HCT116 (cell line): ENCODE results near the gene ARHGEF10L. TPM values are rescaled to one million over a fixed set of nuclear protein-coding genes. Genes with fewer than 3 reads are reported as not detected.

Experiments used
- ATAC-seq: fragments of 200-7000 bp; cut with Tn5 transposase; 2 replicates; pipeline ENCODE4 v1.9.1; 2020; ENCODE audit warnings: mild to moderate bottlenecking, moderate library complexity
- BruUV-seq: library from RNA; stranded (reverse); fragments of 400-500 nt; replicated peaks from 2 replicates; lab custom pipeline; 2021; lab: Mats Ljungman, UMichigan
- CTCF ChIA-PET: fragments of 300-600 bp; sonication (Branson Sonifier 250); formaldehyde crosslinking; loops from one replicate; lab custom pipeline; 2021; ENCODE audit warnings: antibody characterized with exemption; lab: Charles Lee
- POLR2A ChIA-PET: fragments of 300-600, 350-600 bp; sonication (Branson Sonifier 250); formaldehyde crosslinking; loops from one replicate; lab custom pipeline; 2021; ENCODE audit warnings: antibody characterized with exemption; lab: Charles Lee
- RAD21 ChIA-PET, 2 experiments: fragments of 300-600 bp; sonication (Branson Sonifier 250); formaldehyde crosslinking; loops; one replicate each; lab custom pipeline; 2023; ENCODE audit warnings: low total read pairs in 2 of 2; ENCODE audit not compliant: uncharacterized antibody in 2 of 2, unreplicated experiment in 2 of 2, low non-redundant PET in 1 of 2; lab: Charles Lee
- DNase-seq: peaks from one replicate; pipeline ENCODE4 v3.0.0-alpha.2; 2010; ENCODE audit warnings: low read depth, low spot score
- H2AFZ ChIP-seq: fragments of 200-600 bp; shearing (Covaris generic), sonication (generic); 2 replicates; pipeline ENCODE4 v1.6.1; 2017; ENCODE audit warnings: low read depth, mixed run types, mixed read lengths, antibody characterized with exemption, low read length; ENCODE audit not compliant: poor library complexity, severe bottlenecking
- H3K27ac ChIP-seq: 2 replicates; pipeline ENCODE4 v1.5.1; 2012; ENCODE audit warnings: low read depth, low read length
- H3K27me3 ChIP-seq: fragments of 200-600 bp; sonication (generic); 2 replicates; pipeline ENCODE4 v1.6.1; 2016; ENCODE audit warnings: mixed run types, low read length, mixed read lengths; ENCODE audit not compliant: insufficient read depth
- H3K36me3 ChIP-seq, 2 experiments: fragments of 200-500 bp in 1 of 2; fragments of 200-600 bp in 1 of 2; sonication (Bioruptor generic) in 1 of 2; sonication (generic) in 1 of 2; 2 replicates each; pipeline versions ENCODE4 v1.5.1 to v1.6.1; 2014 to 2016; ENCODE audit warnings: low read length in 2 of 2, inconsistent platforms in 1 of 2, mixed read lengths in 1 of 2, mixed run types in 1 of 2; ENCODE audit not compliant: insufficient read depth in 2 of 2, control insufficient read depth in 1 of 2
- H3K4me1 ChIP-seq, 2 experiments: fragments of 200-600 bp in 1 of 2; sonication (generic) in 1 of 2; 2 replicates each; pipeline versions ENCODE4 v1.5.1 to v1.6.1; 2012 to 2017; ENCODE audit warnings: low read length in 2 of 2, inconsistent platforms in 1 of 2, mild to moderate bottlenecking in 1 of 2, mixed read lengths in 1 of 2, mixed run types in 1 of 2, moderate library complexity in 1 of 2; ENCODE audit not compliant: insufficient read depth in 2 of 2, control insufficient read depth in 1 of 2
- H3K4me2 ChIP-seq: fragments of 200-600 bp; sonication (generic); 2 replicates; pipeline ENCODE4 v1.6.1; 2017; ENCODE audit warnings: mixed run types, low read length, mixed read lengths
- H3K4me3 ChIP-seq, 2 experiments: fragments of 200-600 bp in 1 of 2; sonication (generic) in 1 of 2; replicated peaks in 1 of 2; 2 replicates each; pipeline ENCODE4 v1.5.1; 2011 to 2016; ENCODE audit warnings: low read length in 2 of 2, control low read depth in 1 of 2, low read depth in 1 of 2, mild to moderate bottlenecking in 1 of 2, mixed read lengths in 1 of 2, mixed run types in 1 of 2
- H3K79me2 ChIP-seq: fragments of 200-600 bp; sonication (generic); 2 replicates; pipeline ENCODE4 v1.6.1; 2017; ENCODE audit warnings: mild to moderate bottlenecking, mixed run types, low read length, moderate library complexity, mixed read lengths; ENCODE audit not compliant: insufficient read depth
- H3K9ac ChIP-seq: fragments of 200-600 bp; sonication (generic); 2 replicates; pipeline ENCODE4 v1.6.1; 2016; ENCODE audit warnings: low read length, mixed read lengths
- H3K9me2 ChIP-seq: fragments of 200-600 bp; sonication (generic), shearing (Covaris generic); 2 replicates; pipeline ENCODE4 v1.6.1; 2017; ENCODE audit warnings: mixed run types, mild to moderate bottlenecking, moderate library complexity; ENCODE audit not compliant: insufficient read depth
- H3K9me3 ChIP-seq, 2 experiments: fragments of 200-500 bp in 1 of 2; fragments of 200-600 bp in 1 of 2; sonication (Bioruptor generic) in 1 of 2; sonication (generic) in 1 of 2; 2 replicates each; pipeline ENCODE4 v1.6.1; 2014 to 2017; ENCODE audit warnings: low read length in 2 of 2, mixed read lengths in 2 of 2, inconsistent platforms in 1 of 2, low read depth in 1 of 2, mild to moderate bottlenecking in 1 of 2, mixed run types in 1 of 2, moderate library complexity in 1 of 2; ENCODE audit not compliant: control insufficient read depth in 1 of 2, insufficient read depth in 1 of 2
- H4K20me1 ChIP-seq: fragments of 200-600 bp; sonication (generic), shearing (Covaris generic); 2 replicates; pipeline ENCODE4 v1.6.1; 2017; ENCODE audit warnings: mixed run types, mild to moderate bottlenecking, moderate library complexity; ENCODE audit not compliant: insufficient read depth
- CEBPB ChIP-seq: IDR thresholded peaks from 2 replicates; pipeline ENCODE4 v1.6.1; 2012; ENCODE audit warnings: low read depth
- EGR1 ChIP-seq: IDR thresholded peaks from 2 replicates; pipeline ENCODE4 v1.6.1; 2012; ENCODE audit warnings: low read depth
- EZH2 ChIP-seq: fragments of 200-600 bp; sonication (generic); IDR thresholded peaks from 2 replicates; pipeline ENCODE4 v1.6.1; 2017; ENCODE audit warnings: antibody characterized with exemption, mixed run types
- POLR2A ChIP-seq: IDR thresholded peaks from 2 replicates; pipeline ENCODE4 v1.7.0; 2011; ENCODE audit warnings: borderline replicate concordance; ENCODE audit not compliant: insufficient read depth, insufficient read length; ENCODE audit errors: extremely low read depth
- POLR2AphosphoS5 ChIP-seq: IDR thresholded peaks from 2 replicates; pipeline ENCODE4 v1.6.1; 2011; ENCODE audit warnings: mild to moderate bottlenecking, low read depth, low read length, moderate library complexity
- RAD21 ChIP-seq: IDR thresholded peaks from 2 replicates; pipeline ENCODE4 v1.6.1; 2012; ENCODE audit warnings: low read depth, mild to moderate bottlenecking
- SP1 ChIP-seq: IDR thresholded peaks from 2 replicates; pipeline ENCODE4 v1.6.1; 2012; ENCODE audit warnings: low read depth
- SRF ChIP-seq: IDR thresholded peaks from 2 replicates; pipeline ENCODE4 v1.6.1; 2012; ENCODE audit warnings: low read depth
- TCF7L2 ChIP-seq: IDR thresholded peaks from 2 replicates; pipeline ENCODE4 v1.7.0; 2011; ENCODE audit warnings: borderline replicate concordance, inconsistent platforms; ENCODE audit not compliant: insufficient read depth, insufficient read length; ENCODE audit errors: extremely low read depth
- YY1 ChIP-seq: IDR thresholded peaks from 2 replicates; pipeline ENCODE4 v1.6.1; 2011; ENCODE audit warnings: low read length, low read depth, moderate library complexity, mild to moderate bottlenecking; ENCODE audit not compliant: insufficient replicate concordance; ENCODE audit errors: extremely low read depth
- ZFX ChIP-seq: fragments of 450-650 bp; IDR thresholded peaks from 2 replicates; pipeline ENCODE4 v1.6.1; 2017
- intact Hi-C: fragments of 100-400 bp; cut with micrococcal nuclease; formaldehyde crosslinking; loops from 2 replicates; pipeline ENCODE4 v1.10.0; 2022
- total RNA-seq: library from RNA; stranded (reverse); gene quantifications from one replicate; pipeline ENCODE4 v1.2.1, GENCODE V29; 2021; ENCODE audit not compliant: unreplicated experiment
- TF ChIP-seq, protein P1 (sequence below): IDR thresholded peaks from 2 replicates; pipeline ENCODE4 v1.6.1; 2012; ENCODE audit warnings: low read depth
- TF ChIP-seq, protein P2 (sequence below): IDR thresholded peaks from 2 replicates; pipeline ENCODE4 v1.6.1; 2011; ENCODE audit warnings: mild to moderate bottlenecking, low read length, moderate library complexity; ENCODE audit not compliant: insufficient replicate concordance; ENCODE audit errors: extremely low read depth
- TF ChIP-seq, protein P3 (sequence below), 3 experiments: fragments of 200-600 bp in 1 of 3; sonication (generic) in 1 of 3; IDR thresholded peaks in 2 of 3; conservative IDR thresholded peaks in 1 of 3; 2 replicates each; pipeline ENCODE4 v1.5.1; 2012 to 2017; ENCODE audit warnings: low read depth in 2 of 3, low read length in 2 of 3, antibody characterized with exemption in 1 of 3, borderline replicate concordance in 1 of 3, control low read depth in 1 of 3, mild to moderate bottlenecking in 1 of 3, mixed read lengths in 1 of 3, mixed run types in 1 of 3, moderate library complexity in 1 of 3; ENCODE audit not compliant: insufficient read depth in 1 of 3

The ARHGEF10L gene
- total RNA-seq, 1 experiment from 2014 or later, result 14.7 TPM

DNA sequence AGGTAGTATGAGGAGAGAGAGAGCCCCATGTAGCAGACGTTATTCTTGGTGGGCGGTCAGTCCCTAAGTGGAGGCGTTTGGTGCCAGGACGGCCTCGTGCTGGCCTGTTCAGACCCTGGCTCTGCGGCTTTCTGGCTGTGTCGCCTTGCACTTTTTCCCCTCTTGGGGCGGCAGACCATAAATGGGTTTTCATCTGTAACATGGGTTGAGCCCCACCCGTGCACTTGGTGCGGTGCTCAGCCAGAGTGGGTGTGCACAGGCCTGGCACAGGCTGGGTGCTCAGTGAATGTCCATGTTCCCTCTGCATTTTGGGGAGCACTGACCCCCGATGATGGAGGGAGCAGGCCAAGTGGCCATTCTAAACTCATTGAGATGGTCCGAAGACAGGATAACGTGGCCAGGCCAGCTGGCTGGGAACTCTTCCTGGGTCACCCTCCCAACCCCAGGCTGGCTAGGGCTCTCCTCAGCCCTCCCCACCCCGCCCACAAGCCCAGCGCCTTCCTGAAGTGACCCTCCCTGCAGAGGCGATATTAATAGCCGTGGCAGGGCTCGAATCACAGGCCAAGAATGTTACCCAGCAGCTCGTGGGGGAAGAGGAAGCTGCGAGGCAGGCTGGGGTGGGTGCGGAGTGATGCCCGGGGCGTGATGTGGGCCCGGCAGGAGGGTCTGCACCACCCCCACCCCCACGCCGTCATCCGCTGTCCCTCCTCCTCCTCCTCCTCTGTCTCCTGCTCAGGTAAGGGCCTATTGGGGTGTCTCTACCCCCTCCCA is 78.5 kb downstream of the ARHGEF10L start:
- Histone ChIP-seq H3K4me1 (peaks cover 5 to 18% of the 10 kb centered on the region in 2 experiments; a peak in 2 of 4 replicates), H3K36me3 (no peaks in the 10 kb centered on the region), H4K20me1 (no peaks in the 10 kb centered on the region), H3K27ac (no peak overlapping the region), H3K27me3 (no peaks in the 10 kb centered on the region), H3K9me3 (no peaks in the 10 kb centered on the region), H3K4me2 (peak overlapping the region; percentile 32), H3K4me3 (no peak overlapping the region), H3K9ac (no peak overlapping the region), H3K79me2 (no peaks in the 10 kb centered on the region), H3K9me2 (no peaks in the 10 kb centered on the region), H2AFZ (no peak overlapping the region)
- BruUV-seq, result no TSS peak
- ChIA-PET RAD21 (no interaction called here), POLR2A (no interaction called here), CTCF (interaction anchor here (1.7 kb wide), 1 partner anchor 11 kb away, joined by 9 read pairs; no protein-coding TSS in a partner anchor)
- no peak for DNase-seq
- peak; percentile 39; the same call in 1 of the 2 replicates for ATAC-seq
- intact Hi-C loops, result no loop called here
- TF ChIP-seq, protein P1, sequence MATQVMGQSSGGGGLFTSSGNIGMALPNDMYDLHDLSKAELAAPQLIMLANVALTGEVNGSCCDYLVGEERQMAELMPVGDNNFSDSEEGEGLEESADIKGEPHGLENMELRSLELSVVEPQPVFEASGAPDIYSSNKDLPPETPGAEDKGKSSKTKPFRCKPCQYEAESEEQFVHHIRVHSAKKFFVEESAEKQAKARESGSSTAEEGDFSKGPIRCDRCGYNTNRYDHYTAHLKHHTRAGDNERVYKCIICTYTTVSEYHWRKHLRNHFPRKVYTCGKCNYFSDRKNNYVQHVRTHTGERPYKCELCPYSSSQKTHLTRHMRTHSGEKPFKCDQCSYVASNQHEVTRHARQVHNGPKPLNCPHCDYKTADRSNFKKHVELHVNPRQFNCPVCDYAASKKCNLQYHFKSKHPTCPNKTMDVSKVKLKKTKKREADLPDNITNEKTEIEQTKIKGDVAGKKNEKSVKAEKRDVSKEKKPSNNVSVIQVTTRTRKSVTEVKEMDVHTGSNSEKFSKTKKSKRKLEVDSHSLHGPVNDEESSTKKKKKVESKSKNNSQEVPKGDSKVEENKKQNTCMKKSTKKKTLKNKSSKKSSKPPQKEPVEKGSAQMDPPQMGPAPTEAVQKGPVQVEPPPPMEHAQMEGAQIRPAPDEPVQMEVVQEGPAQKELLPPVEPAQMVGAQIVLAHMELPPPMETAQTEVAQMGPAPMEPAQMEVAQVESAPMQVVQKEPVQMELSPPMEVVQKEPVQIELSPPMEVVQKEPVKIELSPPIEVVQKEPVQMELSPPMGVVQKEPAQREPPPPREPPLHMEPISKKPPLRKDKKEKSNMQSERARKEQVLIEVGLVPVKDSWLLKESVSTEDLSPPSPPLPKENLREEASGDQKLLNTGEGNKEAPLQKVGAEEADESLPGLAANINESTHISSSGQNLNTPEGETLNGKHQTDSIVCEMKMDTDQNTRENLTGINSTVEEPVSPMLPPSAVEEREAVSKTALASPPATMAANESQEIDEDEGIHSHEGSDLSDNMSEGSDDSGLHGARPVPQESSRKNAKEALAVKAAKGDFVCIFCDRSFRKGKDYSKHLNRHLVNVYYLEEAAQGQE, result no peak
- TF ChIP-seq EZH2 (no peak), ZFX (no peak), YY1 (no peak), SP1 (no peak), EGR1 (no peak), POLR2AphosphoS5 (no peak), SRF (no peak), CEBPB (no peak), POLR2A (no peak), RAD21 (no peak), TCF7L2 (no peak)
- TF ChIP-seq, protein P2, sequence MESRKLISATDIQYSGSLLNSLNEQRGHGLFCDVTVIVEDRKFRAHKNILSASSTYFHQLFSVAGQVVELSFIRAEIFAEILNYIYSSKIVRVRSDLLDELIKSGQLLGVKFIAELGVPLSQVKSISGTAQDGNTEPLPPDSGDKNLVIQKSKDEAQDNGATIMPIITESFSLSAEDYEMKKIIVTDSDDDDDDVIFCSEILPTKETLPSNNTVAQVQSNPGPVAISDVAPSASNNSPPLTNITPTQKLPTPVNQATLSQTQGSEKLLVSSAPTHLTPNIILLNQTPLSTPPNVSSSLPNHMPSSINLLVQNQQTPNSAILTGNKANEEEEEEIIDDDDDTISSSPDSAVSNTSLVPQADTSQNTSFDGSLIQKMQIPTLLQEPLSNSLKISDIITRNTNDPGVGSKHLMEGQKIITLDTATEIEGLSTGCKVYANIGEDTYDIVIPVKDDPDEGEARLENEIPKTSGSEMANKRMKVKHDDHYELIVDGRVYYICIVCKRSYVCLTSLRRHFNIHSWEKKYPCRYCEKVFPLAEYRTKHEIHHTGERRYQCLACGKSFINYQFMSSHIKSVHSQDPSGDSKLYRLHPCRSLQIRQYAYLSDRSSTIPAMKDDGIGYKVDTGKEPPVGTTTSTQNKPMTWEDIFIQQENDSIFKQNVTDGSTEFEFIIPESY, result no peak
- TF ChIP-seq, protein P3, sequence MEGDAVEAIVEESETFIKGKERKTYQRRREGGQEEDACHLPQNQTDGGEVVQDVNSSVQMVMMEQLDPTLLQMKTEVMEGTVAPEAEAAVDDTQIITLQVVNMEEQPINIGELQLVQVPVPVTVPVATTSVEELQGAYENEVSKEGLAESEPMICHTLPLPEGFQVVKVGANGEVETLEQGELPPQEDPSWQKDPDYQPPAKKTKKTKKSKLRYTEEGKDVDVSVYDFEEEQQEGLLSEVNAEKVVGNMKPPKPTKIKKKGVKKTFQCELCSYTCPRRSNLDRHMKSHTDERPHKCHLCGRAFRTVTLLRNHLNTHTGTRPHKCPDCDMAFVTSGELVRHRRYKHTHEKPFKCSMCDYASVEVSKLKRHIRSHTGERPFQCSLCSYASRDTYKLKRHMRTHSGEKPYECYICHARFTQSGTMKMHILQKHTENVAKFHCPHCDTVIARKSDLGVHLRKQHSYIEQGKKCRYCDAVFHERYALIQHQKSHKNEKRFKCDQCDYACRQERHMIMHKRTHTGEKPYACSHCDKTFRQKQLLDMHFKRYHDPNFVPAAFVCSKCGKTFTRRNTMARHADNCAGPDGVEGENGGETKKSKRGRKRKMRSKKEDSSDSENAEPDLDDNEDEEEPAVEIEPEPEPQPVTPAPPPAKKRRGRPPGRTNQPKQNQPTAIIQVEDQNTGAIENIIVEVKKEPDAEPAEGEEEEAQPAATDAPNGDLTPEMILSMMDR (IDR thresholded peaks at IDR 0.05 in 2 of 3, conservative IDR thresholded peaks at IDR 0.05 in 1 of 3; ENCODE audit: borderline replicate concordance in 1 of 3, insufficient read depth in 1 of 3, low read depth in 2 of 3, low read length in 2 of 3), result no peak
